ENCODE measurements around the gene RND3.

RND3 gene

GRCh38 chr2:150491943-150492342 is 4.5 kb upstream of the RND3 start:
- no peak for DNase-seq

- no peak for DNase-seq
Observed at GRCh38 chr2:150491430-150491829, 4.0 kb upstream of the RND3 start.

- no peak for DNase-seq
Observed at GRCh38 chr2:150490466-150490865, 3.0 kb upstream of the RND3 start.

GRCh38 chr2:150486539-150487484 is 655 bp downstream of the RND3 start:
- no peak for DNase-seq

- DNase-seq: no peak
Observed at GRCh38 chr2:150485871-150486538, 1.5 kb downstream of the RND3 start.

- DNase-seq: no peak
Observed at GRCh38 chr2:150485114-150485870, 2.2 kb downstream of the RND3 start.

GRCh38 chr2:150484461-150485021 is 2.9 kb downstream of the RND3 start:
- DNase-seq: no peak

- no peak for DNase-seq
Observed at GRCh38 chr2:150484006-150484405, 3.5 kb downstream of the RND3 start.

- DNase-seq: no peak
Observed at GRCh38 chr2:150483532-150483931, 3.9 kb downstream of the RND3 start.

GRCh38 chr2:150482667-150483400 is 4.6 kb downstream of the RND3 start:
- no peak for DNase-seq

- no peak for DNase-seq
Observed at GRCh38 chr2:150482111-150482510, 5.4 kb downstream of the RND3 start.

GRCh38 chr2:150480971-150481830 is 6.3 kb downstream of the RND3 start:
- DNase-seq: no peak

- DNase-seq: no peak
Observed at GRCh38 chr2:150480241-150480640, 7.2 kb downstream of the RND3 start.

- no peak for DNase-seq
Observed at GRCh38 chr2:150479075-150479915, 8.2 kb downstream of the RND3 start.

GRCh38 chr2:150478200-150478974 is 9.1 kb downstream of the RND3 start:
- DNase-seq: no peak

- no peak for DNase-seq
Observed at GRCh38 chr2:150477347-150477746, 10.1 kb downstream of the RND3 start.

- no peak for DNase-seq
Observed at GRCh38 chr2:150476809-150477302, 10.6 kb downstream of the RND3 start.

- DNase-seq: no peak
Observed at GRCh38 chr2:150476286-150476685, 11.2 kb downstream of the RND3 start.

Data from stimulated activated naive CD4-positive, alpha-beta T cell (primary cell).